Measurements from ENCODE around the gene MOB3B.

- TF ChIP-seq POLR2A (IDR thresholded peaks at IDR 0.05), result no peak
- TF ChIP-seq CTCF (IDR thresholded peaks at IDR 0.05), result no peak
Measured at GRCh38 chr9:27413511-27414219, 115.9 kb downstream of the MOB3B start.
